DLD1 (cell line): Measurements from ENCODE around the gene FAM53A.
"Not testable (repeated sequence)": the region's sequence is repeated elsewhere in the genome, so short reads cannot be mapped to it uniquely, and the experiment has no call there.

Source experiments
- in situ Hi-C: cut with HindIII; loops from 2 replicates; pipeline ENCODE4 v1.10.0; 2017; ENCODE audit warnings: low sequenced_read_pairs

The FAM53A gene

DNA sequence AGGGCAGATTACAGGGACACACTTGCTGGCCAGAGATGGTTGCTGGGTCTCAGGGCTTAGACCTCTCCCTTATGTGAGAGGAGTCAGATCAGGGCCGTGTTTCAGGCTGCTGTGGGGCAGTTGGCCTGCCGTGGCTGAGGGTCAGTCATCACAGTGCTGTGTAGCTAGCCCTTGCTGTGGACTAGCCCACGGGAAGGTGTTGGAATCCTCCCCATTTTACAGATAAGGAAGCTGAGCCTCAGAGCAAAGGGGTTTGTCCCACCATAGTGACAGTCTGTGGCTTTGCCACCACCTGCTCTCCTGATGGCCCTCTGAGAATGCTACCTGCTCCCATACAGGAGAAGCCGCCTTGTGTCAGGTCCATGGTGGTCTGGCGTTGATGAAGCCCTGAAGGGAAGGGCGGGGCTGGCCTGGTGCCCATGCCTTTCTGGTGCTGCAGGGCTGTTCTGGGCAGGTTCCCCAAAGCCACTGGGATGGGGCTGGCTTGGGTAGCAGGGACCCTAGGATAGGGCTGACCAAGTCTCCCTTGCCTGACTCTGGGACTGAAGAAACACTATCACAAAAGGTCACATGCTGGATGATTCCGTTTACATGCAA is 2.4 kb upstream of the FAM53A start:
- in situ Hi-C loops = no loop called here

DNA sequence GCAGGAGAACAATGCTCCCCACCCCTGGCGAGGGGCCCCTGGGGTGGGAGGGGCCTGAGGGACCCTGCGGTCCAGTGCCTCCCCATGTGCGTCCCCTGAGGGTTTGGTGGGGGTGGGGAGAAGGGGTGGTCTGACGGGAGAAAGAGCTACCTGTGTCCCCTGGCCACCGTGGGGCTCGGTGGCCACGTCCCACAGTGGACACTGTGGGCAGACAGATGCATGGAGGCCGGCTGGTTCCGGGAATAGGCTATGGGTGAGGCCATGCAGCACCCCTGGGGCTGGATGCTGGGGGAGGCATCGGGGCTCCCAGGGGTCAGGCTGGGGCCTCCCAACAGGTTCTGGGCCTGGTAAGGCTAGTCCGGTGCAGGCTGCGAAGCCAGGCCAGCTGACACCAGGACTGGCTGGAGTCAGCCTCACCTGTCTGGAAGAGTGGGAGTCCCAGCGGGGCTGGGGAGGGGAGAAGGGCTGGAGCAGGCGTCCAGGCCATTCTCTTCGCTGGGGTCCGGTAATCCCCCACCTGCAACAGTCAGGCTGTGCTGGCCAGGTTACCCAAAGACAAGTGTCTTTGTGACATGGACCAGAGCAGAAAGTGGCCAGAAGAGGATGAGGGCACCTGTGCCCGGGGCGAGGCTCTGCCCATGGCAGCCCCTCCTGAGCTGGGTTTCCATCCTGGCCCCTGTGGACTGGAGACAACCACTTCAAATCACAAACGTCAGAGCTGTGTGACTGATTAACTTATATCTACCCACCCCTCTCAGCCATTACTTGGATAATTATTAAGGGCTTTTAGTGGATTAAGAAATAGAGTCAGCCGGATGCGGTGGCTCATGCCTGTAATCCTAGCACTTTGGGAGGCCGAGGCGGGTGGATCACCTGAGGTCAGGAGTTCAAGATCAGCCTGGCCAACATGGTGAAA is 1.4 kb upstream of the FAM53A start:
- in situ Hi-C loops = no loop called here

DNA sequence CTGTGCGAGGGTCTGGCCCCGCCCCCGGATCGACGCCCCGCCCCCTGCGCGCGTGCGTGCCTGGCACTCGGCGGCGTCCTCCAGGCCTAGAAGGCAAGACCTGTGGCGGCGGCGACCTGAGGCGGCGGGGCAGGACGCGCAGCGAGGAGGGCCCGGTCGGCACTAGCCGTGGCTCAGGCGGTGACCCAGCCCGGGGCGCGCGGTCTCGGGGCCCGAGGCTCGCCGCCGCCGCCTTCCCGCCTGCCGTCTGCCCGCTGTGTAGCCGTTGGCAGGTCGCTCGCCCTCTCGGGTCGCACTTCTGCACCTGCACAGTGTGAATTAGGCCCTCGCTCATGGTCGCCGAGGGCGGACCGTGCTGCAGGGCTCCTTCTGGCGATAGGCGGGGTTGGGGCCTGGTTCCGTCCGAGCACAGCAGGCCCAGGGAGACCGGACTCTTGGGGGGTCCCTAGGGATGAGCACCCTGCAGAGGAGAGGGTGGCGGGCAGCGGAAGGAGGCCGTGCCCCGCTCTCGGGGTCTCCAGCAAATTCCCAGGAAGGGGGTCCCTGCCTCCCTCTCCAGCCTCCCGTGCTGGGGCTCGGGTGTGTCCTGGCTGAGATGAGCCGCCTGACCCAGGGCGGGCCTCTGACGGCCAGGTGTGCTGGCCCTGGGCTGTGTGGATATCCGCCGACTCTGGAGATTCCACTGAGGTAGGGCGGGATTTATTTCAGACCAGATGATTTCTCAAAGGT is 557 bp upstream of the FAM53A start:
- in situ Hi-C loops = no loop called here

DNA sequence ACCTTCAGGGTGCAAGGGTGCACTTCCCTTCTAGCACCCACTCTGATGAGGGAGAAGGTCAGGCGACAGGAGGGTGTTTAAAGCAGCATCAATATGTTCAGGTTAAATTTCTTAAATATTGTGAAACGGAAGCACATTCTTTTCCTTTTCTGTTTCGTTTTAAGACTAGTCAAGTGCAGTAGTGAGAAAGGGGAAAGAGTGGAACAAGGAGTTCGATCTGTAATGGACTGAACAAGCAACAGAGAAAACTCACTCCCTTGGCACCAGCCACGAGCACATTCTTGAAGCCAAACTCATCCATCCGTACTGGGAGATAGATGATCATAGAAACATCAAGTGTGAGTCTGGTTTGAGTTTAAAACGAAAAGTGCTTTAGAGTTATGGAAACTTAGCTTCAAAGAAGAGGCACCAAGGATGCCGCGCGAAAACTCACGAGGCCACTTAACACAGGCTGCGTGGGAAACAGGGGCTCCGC is 815 bp downstream of the FAM53A start:
- in situ Hi-C loops = no loop called here

DNA sequence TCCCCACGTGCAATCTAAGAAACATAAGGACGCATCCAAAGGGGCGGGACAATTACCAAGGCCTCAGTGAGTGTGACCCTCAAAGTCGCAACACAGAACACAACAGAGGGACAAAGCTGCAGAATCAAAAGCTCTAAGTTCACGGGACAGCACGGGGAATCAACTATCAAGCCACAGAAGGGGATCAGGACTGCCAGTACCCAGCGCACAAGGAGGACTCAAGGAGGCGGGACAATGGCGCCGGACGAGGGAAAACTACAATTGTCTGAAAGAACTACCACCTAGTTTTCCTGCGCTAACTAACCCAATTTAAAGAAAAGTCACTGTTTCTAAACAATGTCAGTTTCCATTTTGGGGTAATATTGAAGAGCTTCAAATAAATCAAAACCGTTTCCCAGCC is 1.3 kb downstream of the FAM53A start:
- in situ Hi-C loops = no loop called here

DNA sequence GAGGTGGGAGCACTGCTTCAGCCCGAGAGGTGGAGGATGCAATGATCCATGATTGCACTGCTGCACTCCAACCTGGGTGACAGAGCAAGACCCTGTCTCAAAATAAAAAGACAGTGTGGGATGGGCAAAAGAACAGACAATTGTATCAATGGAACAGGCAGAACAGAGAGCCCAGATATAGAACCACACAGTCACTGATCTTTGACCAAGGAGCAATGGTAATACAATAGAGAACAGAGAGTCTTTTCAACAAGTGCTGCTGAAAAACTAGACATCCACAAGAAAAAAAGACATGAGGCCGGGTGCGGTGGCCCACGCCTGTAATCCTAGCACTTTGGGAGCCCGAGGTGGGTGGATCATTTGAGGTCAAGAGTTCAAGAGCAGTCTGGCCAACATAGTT is 5.9 kb downstream of the FAM53A start:
- in situ Hi-C loops = no loop called here

DNA sequence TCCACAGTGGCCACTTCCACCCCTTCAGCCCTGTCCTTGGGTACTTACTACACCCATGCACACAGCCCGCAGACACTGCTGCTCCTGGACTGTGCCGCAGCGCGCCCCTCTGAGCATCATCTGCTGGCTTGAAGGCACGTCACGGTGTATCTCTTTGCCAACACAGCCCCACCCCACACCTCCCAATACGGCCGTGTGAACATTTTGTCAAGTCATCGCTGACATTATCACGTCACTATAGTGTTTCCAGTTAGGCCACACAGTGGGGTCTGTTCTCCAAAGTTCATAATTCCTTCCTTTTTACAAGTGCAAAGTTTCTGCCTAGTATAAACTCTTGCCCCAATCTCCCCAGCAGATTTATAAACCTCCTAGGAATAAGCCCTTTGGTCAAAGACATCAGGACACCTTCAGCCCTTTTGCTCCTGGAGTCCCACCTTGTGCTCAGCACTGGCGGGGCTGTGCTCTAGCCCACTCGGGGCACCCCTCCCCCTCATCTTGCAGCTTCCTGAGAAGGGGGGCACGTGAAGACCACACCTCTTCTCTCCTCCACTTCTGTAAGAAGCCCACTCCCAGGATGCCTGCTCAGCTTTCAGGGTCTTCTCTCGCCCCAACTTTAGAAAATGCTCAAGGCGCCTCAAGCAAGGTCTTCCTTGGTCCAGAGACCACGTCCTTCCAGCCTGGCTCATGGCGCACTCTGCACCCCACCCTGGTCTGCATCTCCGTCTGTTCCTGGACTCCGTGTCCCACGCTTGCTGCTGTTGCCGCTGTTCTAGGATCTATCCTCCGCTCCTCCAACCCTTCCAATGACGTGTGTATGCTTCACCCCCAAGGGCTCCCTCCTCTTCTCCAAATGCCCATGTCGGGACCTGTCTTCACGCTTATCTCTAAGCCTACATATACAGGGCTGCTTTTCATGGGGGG is 7.2 kb downstream of the FAM53A start:
- in situ Hi-C loops = no loop called here

DNA sequence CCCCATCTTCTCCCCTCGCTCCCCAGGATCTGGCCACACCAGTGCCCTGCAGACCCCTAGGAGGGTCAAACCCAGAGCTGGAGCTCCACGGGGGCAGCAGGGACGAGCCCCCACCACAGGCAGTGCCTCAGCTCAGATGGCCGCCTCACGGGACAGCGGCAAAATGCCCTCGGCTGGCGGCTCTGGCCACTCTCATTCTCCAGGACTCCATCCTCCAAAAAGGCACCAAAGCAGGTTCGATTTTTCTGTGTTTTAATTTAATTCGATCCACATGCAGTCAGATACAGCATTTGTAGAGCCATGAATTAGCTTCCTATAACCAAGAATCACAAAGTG is 8.3 kb downstream of the FAM53A start:
- in situ Hi-C loops = no loop called here

DNA sequence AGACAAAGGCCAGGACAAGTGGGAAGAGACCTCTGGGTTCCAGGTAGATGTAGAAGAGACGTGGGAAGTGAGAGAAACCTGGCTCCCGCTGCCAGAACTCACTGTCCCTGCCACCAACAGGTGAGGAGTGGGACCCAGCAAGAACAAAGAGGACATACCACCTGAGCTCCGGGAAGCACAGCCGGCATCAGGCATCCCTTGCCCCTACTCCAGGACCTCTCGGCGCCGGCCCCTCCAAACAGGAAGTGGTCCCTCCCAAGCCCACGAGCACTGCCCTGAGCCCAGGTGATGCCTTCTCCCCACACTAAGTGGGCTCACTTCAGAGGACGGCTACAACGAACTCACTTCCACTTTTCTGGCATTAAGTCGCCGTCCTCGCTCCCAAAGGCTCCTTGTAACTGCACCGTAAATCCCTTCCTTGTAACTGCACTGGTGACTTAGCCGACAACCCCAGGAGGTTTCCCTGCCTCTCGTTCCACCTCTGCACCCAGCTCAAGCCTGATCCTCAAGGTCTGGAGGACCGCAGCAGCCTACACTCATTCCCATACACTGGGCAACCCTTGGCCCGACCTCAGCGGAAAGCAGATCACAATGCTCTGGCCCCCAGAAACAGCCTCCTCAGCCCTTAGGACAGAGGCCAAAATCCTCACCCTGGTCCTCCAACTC is 8.8 kb downstream of the FAM53A start:
- in situ Hi-C loops = no loop called here

DNA sequence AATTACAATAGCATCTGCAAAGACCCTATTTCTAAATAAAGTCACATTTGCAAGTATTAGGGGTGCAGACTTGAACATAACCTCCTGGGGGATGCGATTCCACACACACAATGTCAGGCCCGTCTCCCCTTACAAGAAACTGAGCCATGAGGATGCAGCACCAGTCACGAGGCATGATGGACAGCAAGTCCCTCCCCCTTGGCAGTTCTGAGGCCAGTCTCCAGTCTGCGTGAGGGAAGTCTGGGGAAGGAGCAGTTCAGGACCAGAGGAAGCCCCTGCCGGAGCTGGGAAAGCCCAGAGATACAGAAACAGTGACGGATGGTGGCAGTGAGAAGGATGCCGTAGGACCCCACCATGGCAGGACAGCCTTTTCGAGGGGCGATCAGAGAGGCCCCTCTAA is 9.4 kb downstream of the FAM53A start:
- in situ Hi-C loops = no loop called here

DNA sequence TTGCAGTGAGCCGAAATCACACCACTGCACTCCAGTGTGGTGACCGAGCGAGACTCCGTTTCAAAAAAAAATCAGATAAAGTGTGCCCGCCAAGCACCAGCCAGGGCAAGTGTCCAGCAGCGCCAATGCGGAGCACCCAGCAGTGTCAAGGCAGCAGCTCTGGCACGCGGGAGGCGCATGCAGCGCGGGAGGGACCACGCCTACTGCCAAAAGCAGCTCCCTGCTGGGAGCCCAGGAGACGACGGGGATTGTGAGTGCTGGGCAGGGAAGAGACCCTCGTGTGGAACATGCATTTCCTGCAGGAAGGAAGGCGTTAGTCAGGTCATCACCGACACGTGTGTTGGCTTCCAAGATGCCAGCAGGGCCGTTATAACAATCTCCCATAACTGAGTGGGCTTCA is 10.4 kb downstream of the FAM53A start:
- in situ Hi-C loops = no loop called here

DNA sequence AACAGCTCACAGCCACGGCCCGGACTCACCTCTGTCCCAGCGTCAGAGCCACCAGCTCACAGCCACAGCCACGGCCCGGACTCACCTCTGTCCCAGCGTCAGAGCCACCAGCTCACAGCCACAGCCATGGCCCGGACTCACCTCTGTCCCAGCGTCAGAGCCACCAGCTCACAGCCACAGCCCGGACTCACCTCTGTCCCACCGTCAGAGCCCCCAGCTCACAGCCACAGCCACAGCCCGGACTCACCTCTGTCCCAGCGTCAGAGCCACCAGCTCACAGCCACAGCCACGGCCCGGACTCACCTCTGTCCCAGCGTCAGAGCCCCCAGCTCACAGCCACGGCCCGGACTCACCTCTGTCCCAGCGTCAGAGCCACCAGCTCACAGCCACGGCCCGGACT is 13.1 kb downstream of the FAM53A start:
- in situ Hi-C loops = not testable (repeated sequence)

DNA sequence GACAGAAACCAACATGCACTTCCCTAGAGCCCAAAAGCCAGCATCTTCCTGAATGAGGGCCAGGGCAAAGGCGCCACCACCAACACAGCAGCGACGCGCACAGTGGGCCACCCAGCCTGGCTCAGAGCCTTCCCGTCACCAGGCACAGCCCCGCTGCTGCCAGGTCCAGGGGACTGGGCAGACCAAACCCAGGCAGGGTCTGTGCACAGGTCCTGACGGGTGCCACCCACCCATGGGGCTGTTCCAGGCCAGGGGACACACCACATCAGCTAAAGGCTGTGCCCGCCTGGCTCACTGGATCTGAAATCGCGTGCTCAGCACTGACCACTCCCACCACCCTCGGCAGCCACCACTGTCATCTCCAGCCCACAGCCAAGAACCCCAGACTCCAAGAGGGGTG is 13.8 kb downstream of the FAM53A start:
- in situ Hi-C loops = no loop called here

DNA sequence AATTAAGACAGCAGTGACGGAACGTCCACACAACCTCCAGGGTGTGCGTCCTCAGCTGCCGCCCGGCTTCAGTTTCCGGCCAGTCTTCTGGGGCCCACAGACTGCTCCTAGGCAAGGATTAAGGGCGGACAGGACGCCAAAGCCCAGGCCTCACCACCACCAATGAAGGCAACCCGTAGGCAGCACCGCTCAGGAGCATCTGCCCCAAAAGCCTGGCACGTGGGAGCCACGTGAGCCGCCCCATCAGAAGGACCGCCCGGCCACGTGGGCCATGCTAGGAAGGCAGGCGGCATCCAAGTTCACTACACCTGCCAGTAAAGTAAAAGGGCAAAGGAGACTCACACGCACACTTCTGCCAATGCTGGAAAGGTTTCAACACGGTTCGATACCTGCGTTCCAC is 14.3 kb downstream of the FAM53A start:
- in situ Hi-C loops = no loop called here

DNA sequence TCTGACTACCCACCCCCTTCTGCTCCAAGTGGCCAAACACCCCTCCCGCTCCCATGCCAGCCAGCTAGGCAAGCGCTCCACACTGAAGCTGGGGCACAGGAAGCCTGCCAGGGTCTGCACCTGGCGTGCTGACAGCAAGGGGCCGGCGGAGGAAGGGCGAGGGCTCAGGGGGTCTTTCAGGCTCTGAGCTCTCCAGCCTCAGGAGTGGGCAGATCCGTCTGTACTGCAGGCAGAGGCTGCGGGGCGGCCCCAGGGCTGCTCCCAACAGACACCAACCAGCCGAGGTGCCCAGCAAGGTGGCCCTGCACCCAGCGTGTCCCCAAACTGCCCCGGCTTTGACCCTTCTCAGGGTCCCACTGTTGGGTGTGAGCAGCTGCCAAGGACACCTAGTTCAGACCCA is 14.8 kb downstream of the FAM53A start:
- in situ Hi-C loops = no loop called here

DNA sequence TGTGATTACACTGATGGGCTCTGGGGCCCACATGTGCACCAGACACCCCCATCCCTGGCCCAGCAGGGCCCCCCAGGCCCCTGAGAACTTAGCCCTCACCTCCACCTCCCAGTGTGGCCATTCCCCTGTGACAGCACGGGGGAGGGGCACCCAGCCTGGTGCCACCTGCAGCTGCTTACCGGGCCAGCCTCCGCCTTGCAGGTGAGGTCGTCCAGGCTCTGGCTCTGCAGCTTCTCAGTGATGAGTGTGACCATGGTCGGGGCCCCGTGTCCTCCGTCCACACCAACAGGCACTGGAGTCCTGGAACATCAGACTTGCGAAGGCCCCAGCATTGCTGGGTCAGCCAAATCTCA is 15.6 kb downstream of the FAM53A start:
- in situ Hi-C loops = no loop called here

DNA sequence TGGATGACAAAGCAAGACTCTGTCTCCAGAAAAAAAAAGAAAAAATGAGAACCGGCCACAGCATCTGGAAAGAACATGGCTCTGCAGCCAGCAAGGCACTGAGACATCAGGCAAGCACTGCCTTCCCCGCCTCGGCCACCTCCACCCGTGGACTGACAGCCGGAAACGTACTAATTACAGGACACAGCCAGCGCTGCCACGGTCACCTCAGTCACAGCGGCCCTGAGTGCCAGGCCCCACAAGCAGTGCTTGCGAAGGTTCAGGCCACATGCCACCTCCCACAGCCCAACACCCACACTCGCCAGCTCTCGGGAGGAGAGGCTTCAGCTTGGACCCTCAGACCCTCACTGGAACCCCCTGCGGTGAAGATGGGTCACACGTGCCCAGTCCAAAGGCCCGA is 16.8 kb downstream of the FAM53A start:
- in situ Hi-C loops = no loop called here

DNA sequence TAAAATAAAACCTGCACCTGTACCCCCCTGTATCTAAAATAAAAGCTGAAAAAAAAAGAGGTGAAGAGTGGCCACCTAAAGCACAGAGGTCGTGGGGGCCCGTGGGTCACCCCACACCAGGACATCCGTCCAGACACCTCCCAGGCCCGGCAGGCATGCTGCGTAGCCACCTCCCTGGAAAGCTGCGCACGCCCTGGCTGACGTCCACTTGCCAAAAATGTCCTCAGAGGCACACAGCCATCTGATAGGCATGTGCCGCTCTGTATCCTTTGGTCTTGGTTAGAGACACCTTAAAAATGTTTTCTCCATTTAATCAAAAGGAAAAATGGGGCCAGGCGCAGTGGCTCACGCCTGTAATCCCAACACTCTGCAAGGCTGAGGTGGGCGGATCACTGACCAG is 17.7 kb downstream of the FAM53A start:
- in situ Hi-C loops = no loop called here

DNA sequence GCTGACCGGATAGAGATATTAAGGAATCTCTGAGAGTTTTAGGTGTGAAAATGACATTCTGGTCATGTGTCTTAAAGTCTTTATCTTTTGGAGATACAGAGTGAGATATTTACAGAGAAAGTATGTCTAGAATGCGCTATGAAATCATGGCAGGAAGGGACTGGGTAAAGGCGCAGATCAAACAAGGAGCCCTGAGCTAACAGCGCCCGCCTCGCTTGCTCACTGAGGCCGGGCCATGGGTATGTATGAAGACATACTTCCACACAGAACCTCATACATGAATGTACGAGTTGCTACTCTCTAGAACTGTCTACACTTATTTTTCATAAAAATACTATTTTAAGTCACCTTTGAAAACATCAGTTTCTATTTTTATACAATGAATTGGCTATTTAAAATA is 20.0 kb downstream of the FAM53A start:
- in situ Hi-C loops = no loop called here

DNA sequence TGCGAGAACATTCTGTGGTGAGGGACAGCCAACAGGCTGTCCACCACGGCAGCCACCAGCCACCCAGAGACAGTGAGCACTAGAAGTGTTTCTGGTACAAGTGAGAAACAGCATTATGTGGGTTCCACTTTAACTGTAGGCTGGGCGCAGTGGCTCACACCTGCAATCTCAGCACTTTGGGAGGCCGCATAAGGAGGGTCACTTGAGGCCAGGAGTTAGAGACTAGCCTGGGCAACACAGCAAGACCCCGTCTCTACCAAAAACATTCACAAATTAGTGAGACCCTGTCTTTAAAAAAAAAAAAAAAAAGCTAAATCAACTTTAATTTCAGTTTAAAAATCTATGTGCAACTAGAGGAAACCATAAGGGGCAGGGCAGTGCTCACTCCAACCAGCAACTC is 20.6 kb downstream of the FAM53A start:
- in situ Hi-C loops = no loop called here
